Measurements from ENCODE around the gene DDX17. TPM values are rescaled to one million over a fixed set of nuclear protein-coding genes. Genes with fewer than 3 reads are reported as not detected.

Gene DDX17
- total RNA-seq, 1 donor from 2014 or later = 516 TPM

DNA sequence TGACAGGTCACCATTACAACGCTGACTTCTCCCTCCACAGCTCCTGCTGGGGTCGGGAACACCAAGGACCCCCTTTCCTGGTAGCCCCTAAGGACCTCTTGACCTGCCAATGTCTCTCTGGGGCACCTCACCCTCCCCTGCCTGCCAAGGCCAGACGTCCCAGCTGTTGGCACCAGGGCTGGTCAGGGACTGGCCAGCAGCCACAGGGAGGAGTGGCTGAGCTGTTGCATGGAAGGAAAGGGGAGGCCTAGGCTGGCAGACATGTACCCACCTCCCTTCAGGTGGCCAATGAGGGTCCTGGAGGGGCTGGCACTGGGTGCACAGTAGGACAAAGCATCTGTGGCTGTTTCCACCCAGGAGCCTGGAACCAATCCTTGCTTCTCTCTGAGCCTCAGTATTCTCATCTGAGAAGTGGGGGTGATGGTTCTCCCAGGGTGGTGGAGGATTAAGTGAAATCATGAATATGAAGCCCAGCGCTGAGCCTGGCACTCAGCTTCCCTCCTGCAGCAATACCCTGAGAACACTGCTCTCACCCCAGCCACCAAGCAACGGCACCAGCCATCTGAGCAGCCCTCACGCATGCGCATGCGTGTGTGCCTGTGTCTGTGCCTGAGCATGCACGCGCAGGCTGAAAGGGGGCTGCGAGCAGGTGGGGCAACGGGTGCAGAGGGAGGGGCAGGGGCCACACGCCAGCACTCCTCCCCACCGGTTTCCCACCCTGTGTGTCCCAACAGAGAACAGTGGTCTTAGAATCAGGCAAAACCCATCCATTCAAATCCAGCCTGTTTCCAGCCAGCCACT lies 57.0 kb downstream of the DDX17 start:
- no peak for DNase-seq

DNA sequence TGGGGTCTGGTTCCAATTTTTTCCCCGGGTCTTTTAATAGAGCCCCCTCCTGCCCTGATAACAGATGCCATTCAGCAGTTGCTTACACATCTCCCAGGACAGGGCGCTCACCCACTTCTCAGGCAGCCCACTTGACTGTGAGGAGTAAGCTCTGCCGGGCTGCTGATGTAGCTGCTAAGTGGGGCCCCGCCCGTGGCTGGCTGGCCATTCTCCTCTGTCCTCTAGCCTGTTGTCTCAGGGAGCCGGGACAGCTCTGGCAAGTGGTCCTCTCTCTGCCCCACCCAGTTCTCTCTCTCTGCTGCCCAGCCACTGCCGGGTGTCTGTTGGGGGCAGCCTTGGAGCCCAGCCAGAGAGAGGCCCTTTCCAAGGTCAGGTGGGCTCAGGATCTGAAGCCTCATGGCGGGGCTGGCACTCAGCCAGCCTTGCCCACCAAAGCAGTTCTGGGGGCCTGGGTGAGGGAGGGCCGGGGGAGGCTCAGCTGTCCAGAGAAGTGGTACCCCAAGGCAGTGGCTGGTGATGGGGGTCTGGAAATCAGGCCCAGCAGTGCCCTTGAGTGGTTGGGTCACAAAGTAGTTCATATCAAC lies 60.0 kb downstream of the DDX17 start:
- DNase-seq = no peak

DNA sequence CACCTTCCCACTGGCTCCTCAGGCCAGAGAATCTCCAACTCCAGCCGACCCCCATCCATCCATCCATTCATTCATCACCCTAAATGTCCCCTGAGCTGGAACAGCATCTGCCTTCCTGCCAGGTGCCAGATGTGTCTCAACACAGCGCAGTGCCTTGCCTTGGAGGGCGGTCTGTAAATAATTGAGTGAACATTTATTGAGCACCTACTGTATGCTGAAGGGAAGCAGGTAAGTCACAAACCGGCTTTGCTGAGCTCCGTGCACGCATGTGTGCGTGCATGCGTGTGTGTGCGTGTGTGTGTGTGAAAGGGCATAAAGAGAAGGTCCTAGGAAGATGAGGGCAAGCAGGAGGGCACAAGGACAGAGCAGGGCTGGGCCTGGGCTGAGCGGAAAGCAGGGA lies 61.3 kb downstream of the DDX17 start:
- no peak for DNase-seq

DNA sequence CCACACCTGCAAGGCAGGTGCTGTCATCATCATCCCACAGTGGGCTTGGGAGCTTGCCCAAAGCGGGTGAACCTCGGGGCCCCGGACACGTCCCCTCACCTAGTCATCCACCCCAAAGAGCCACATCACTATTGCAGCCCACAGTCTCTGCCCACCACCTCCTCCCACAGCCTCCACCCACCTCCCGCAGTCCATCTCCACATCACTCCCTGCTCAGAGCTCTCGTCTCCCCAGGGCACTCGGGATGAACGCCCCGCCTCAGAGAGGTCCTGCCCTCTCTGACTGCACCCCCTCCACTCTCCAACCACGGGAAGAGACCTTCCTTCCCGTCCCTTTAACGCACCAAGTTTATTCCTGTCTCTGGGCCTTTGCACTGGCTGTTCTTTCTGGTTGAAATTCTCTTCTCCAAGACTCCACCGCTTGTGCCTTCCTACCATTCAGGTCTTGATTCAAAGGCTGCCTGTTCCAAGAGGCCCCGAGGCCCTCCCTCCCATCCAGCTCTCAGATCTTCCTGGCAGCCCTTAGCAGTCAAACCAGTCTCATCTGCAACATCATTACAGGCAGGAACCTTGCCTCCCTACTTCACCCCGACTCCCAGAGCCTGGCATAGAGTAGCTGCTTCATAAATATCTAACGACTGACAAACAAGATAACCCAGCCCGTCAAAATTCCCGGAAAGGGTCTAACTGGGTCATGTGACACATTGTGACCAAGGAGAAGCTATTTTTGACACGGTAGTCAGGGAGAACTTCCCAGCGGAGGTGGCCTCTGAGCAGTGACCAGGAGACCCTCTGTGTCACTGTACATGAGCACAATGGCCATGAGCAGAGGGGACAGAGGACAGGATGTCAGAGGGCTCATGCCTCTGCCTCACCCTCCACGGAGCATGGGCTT lies 62.2 kb downstream of the DDX17 start:
- no peak for DNase-seq

DNA sequence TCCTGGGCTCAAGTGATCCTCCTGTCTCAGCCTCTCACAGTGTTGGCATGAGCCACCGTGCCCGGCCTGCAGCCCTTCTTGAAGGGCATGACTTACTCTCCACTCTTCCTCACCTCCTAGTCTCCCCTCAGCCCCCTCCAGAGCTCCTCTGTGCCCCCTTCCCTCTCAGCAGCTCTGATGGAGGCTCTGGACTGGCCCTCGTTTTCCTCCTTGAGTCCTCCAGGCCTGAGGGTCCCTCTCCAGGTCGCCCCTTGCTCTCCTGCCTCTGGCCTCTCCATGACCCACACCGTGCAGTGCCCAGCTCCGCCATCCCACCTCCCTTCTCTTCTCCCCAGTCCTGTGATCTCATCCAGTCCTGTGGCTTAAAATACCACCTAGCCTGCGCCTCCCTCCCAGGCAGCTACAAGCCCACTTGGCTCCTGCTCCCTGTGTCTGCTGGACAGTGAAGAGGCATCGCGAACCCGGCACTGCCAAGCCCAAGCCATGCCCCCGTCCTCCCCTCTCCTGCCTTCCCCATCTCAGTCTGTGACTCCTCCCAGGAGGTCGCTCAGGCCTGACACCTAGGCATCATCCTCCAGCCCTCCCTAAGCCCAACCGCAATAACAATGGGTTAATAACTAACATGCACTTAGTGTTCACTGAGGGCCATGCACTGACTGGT lies 63.0 kb downstream of the DDX17 start:
- no peak for DNase-seq

DNA sequence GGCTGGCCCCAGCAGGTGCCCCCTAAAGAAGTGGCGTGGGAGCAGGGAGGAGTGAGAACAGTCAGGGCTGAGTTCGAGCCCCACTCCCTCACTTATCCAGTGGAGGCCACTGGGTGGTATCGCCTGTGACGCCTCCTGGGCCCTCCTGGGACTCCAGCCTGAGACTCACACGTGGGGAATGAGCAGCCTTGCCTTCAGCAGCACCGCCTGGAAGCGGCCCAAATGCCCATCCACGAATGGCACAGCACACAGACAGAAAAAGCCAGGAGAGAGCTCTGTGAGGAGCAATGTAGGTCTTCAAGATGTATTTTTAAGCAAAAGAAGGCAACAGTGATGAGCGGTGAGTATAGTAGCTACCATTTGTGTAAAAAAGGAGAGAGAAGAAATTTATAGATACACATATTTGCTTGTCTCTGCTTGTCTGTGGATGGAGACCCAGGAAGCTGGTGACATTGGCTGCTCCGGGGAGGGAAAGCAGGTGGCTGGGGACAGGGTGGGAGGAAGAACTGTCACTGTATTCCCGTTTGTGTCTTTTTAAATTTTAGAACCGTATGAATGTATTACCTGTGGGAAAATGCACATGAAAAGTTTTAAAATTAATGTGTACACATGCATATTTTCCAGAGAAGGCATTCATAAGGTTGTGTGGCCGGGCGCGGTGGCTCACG lies 64.4 kb downstream of the DDX17 start:
- DNase-seq = no peak

DNA sequence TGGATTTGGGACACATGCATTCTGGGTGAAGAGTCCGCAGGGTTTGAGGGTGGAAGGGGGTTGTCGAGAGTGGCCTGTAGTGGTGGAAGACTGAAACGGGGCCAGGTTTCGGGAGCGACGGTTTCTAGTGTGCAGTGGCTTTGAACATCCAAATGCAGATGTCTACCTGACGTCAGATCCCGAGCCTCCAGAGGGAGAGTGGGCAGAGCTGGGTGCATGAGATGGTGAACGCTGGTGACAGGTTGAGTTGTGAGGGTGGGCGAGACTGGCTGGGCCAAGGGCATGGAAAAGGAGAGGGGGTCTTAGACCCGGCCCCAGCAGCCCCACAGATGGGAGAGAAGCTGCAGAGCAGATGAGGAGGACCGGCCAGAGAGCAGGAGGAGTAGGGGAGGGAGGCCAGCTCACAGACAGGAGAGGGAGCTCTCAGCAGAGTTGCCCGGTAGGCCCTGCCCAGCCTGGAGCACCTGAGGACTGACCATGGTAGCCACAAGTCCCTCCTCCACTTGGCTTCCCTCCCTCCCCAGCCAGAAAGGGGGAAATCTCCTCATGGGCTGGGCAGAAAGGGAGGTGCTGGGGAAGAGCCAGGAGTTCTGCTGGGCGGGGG lies 65.3 kb downstream of the DDX17 start:
- DNase-seq = no peak

DNA sequence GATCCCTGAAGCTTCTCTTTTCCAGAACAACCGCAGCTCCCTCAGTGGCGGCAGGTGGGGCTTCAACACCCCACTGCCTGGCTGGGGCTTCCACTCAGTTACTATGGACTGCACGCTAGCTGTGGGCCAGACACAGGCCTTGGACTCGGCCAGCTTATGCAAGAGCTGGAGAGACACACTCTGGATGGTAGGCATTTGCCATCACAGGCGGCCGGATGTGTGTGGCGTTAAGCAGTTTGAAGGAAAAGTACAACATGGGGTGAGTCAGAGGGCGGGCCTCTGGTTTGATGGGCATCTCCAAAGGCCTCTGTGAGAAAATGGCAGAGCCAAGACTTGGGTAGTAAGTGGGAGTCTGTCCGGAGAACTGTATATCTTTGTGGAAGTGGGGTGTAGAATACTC lies 68.7 kb downstream of the DDX17 start:
- DNase-seq = no peak

DNA sequence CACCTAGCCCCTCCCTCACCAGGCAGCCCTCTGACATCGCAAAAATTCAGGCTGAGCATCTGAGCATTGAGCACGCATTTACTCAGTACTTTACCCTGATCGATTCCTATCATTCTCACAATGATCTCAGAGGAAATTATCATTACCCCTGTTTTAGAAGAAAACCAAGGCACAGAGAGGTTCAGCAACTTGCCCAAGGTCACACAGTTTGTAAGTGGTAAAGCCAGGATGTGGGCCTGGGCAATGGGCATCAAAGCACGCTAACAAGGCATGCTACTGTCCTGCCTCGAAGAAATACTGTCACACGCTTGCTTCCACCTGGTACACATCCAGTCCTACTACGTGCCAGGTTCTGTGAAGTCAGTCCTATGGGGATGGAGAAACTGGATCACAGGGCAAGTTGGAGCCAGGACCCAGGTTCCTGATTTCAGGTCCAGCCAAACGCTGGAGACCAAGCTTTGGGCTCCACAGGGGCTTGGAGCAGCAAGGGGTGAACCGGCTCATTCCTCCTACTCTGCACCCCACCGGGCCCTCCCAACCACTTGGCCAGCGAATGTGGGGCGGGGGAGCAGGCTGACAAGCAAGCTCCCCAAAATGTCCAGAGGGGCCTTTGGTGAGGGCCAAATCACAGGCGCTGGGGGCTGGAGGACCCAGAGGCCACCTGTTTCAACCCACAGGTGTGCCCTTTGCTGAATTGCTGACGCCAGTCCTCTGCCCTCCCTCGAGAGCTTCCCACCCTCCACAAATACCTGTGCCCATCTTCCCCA lies 69.3 kb downstream of the DDX17 start:
- DNase-seq = no peak

DNA sequence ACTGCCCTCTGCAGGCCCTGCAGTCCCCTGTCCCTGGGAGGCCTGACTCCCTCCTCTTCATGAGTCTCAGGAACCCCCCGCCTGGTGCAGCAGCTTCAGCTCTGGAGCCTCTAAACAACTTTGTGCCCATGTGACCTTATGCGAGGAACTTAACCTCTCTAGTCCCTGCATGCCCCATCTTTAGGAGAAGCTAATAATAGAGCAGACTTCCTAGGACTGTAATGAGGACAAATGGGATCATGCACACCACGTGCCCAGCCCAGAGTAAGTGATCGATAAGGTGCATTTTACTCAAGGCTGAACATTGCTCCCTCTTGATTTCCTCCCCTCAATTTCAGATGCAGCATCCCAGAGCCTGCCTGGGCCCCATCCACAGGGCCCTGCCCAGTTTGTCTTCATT lies 70.1 kb downstream of the DDX17 start:
- no peak for DNase-seq

DNA sequence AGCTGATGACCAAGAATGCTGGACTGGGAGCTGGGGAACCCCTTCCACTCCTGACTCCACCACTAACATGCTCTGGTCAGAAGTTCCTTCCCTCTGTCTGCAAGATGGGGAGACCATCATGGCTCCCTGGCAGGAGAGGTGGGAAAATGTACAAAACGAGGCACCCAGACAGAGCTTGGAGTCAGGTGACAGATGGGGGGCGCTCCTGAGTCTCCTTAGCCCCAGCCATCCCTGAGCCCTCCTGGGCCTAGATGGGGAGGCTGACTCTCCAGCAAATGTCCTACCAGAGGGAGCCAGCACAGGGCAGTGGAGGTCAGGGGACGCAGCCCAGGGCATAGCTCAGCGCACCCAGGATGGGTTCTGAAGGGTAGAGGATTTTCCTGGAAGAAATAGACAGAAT lies 71.1 kb downstream of the DDX17 start:
- no peak for DNase-seq

DNA sequence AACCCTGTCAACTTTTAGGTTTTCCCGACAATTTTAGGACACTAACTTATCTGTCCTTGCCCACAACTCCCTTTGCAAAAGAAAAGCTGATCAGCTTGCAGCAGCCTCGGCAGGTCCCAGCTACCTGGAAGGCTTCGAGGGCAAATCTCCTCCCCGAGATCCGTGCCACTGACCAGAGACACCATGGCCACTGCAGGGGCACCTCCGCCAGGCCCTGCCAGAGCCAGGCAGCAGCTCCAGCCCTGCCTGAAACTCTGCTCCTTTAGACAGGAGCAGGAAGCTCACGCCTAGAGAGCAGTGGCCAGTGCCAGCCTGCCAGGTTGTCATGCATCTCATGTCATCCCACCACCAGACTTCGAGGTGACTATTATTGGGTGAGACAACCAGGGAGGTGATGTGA lies 72.2 kb downstream of the DDX17 start:
- no peak for DNase-seq

Other genes with a start within 250 kb of the DDX17 start
- 13.3 TPM for gene TMEM184B, start 233.3 kb downstream of the DDX17 start, total RNA-seq
- 79.3 TPM for gene CSNK1E, start 188.9 kb downstream of the DDX17 start, total RNA-seq
- 0.30 TPM for gene KCNJ4, start 51.1 kb downstream of the DDX17 start, total RNA-seq
- gene KDELR3, start 38.2 kb downstream of the DDX17 start, total RNA-seq = 24.0 TPM
- 5.6 TPM for gene DMC1, start 63.9 kb upstream of the DDX17 start, total RNA-seq
- 3.2 TPM for gene FAM227A, start 150.1 kb upstream of the DDX17 start, total RNA-seq
- 18.0 TPM for gene CBY1, start 150.3 kb upstream of the DDX17 start, total RNA-seq
- 33.5 TPM for gene TOMM22, start 175.6 kb upstream of the DDX17 start, total RNA-seq
- gene JOSD1, start 194.6 kb upstream of the DDX17 start, total RNA-seq = 35.5 TPM
- gene GTPBP1, start 199.6 kb upstream of the DDX17 start, total RNA-seq = 42.4 TPM
- gene SUN2, start 249.7 kb upstream of the DDX17 start, total RNA-seq = 50.6 TPM